Suppressor macrophage treated with lipopolysaccharide for 1 hour (primary cell): ENCODE measurements around the gene FHL2.

Source experiments
- DNase-seq, 3 donors: peaks; one replicate each; pipeline ENCODE4 v3.0.0-alpha.2; 2020 to 2022

Gene FHL2

GRCh38 chr2:105421053-105421452 lies 22.2 kb upstream of the FHL2 start:
- no peak for DNase-seq

GRCh38 chr2:105418522-105418921 lies 19.7 kb upstream of the FHL2 start:
- DNase-seq, result no peak

GRCh38 chr2:105417857-105418436 lies 19.1 kb upstream of the FHL2 start:
- no peak for DNase-seq

- no peak for DNase-seq
Observed at GRCh38 chr2:105416156-105416555, 17.3 kb upstream of the FHL2 start.

GRCh38 chr2:105415007-105415406 lies 16.2 kb upstream of the FHL2 start:
- no peak for DNase-seq

GRCh38 chr2:105413206-105413605 lies 14.4 kb upstream of the FHL2 start:
- no peak for DNase-seq

GRCh38 chr2:105412584-105412983 lies 13.7 kb upstream of the FHL2 start:
- no peak for DNase-seq

- DNase-seq, result no peak
Observed at GRCh38 chr2:105411720-105412407, 13.0 kb upstream of the FHL2 start.

- no peak for DNase-seq
Observed at GRCh38 chr2:105410554-105410953, 11.7 kb upstream of the FHL2 start.

- no peak for DNase-seq
Observed at GRCh38 chr2:105409717-105410116, 10.9 kb upstream of the FHL2 start.

GRCh38 chr2:105407946-105408743 lies 9.3 kb upstream of the FHL2 start:
- no peak for DNase-seq

GRCh38 chr2:105406221-105406620 lies 7.4 kb upstream of the FHL2 start:
- no peak for DNase-seq

GRCh38 chr2:105405291-105405690 lies 6.4 kb upstream of the FHL2 start:
- no peak for DNase-seq

- no peak for DNase-seq
Observed at GRCh38 chr2:105404736-105405135, 5.9 kb upstream of the FHL2 start.

- DNase-seq, result no peak
Observed at GRCh38 chr2:105403783-105404698, 5.2 kb upstream of the FHL2 start.

GRCh38 chr2:105403241-105403782 lies 4.5 kb upstream of the FHL2 start:
- no peak for DNase-seq

- DNase-seq, result no peak
Observed at GRCh38 chr2:105402809-105403208, 4.0 kb upstream of the FHL2 start.

- no peak for DNase-seq
Observed at GRCh38 chr2:105401867-105402266, 3.0 kb upstream of the FHL2 start.

GRCh38 chr2:105400138-105400540 lies 1.3 kb upstream of the FHL2 start:
- no peak for DNase-seq

- no peak for DNase-seq
Observed at GRCh38 chr2:105399207-105399861, 483 bp upstream of the FHL2 start.

- DNase-seq, result no peak
Observed at GRCh38 chr2:105397953-105398335, 907 bp downstream of the FHL2 start.

- no peak for DNase-seq
Observed at GRCh38 chr2:105397025-105397722, 1.7 kb downstream of the FHL2 start.
